ENCODE data around the gene TIGD6.
A peak's percentile ranks its signal among the peaks of the same experiment; 100 is the strongest.

Gene TIGD6

DNA sequence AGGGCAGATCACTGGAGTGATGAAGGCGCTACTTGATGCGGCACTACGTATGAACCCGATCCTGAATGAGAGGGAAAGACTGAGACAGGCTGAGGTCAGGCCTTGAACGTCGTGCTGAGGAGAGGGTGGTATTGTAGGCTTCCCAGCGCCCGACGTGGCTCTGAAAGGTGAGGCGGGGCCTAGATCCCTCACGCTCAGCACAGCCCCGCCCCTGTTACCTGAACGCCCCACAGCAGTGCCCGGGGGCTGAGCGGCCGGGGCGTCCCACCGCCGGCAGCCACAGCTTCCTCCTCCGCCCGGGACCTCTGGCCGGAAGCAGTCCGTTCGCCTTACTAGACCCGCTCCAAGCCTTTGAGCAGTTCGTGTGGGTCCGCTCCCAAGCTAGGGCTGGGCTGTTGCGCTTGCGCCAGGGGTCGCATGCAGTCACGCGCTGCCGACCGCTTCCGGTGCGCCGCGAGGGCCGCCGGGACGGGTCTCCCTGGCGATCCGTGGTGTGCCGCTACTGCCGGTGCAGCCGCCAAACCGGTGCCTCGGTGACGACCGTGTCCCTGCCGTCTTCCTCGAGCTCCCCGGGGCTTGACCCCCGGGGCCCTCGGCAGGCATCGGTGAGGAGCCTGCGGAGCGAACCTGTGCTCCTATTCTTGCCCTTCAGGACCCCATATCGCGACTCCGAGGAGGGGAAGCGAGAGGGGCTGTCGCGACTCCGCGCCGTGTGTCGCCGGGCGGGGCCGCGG is at the start of gene TIGD6, which contains the start of gene HMGXB3:
Gene TIGD6 (minus strand): TSS at position 399 of the 734 bp plus-strand sequence. CDS start 4,306 bp downstream, outside the sequence.
Gene HMGXB3 (plus strand): TSS at position 484 of the 734 bp plus-strand sequence. CDS start 4,114 bp downstream, outside the sequence.
- Histone ChIP-seq H3K9me2 (replicated peaks; ENCODE audit: control insufficient read depth, low read length) (no peaks in the 10 kb centered on the region), H3K4me1 (ENCODE audit: control insufficient read depth, low read length) (peaks cover 21% of the 10 kb centered on the region), H3K9me3 (ENCODE audit: control insufficient read depth, insufficient read depth, low read length) (no peaks in the 10 kb centered on the region), H3K4me3 (ENCODE audit: low read length) (peak within 1 kb of the TSS; percentile 88), H3F3A (ENCODE audit: control insufficient read depth, insufficient read depth) (peaks cover 13% of the 10 kb centered on the region), H3K27me3 (ENCODE audit: control insufficient read depth, low read length) (no peaks in the 10 kb centered on the region), H3K79me2 (ENCODE audit: control insufficient read depth, low read length) (peaks cover 54% of the 10 kb centered on the region), H3K36me3 (ENCODE audit: control insufficient read depth, low read length) (peaks cover 35% of the 10 kb centered on the region), H4K20me1 (ENCODE audit: control insufficient read depth, insufficient read depth, low read depth, low read length) (peaks cover 7% of the 10 kb centered on the region; the same call in 1 of the 2 replicates), H3K27ac (ENCODE audit: low read depth, low read length) (peak within 1 kb of the TSS; percentile 61), H3K4me2 (ENCODE audit: low read length) (peak within 1 kb of the TSS; percentile 96)
- no peak for TF ChIP-seq EZH2phosphoT487 (IDR thresholded peaks at IDR 0.05; ENCODE audit: borderline replicate concordance, low read length)
- TF ChIP-seq, protein P1, sequence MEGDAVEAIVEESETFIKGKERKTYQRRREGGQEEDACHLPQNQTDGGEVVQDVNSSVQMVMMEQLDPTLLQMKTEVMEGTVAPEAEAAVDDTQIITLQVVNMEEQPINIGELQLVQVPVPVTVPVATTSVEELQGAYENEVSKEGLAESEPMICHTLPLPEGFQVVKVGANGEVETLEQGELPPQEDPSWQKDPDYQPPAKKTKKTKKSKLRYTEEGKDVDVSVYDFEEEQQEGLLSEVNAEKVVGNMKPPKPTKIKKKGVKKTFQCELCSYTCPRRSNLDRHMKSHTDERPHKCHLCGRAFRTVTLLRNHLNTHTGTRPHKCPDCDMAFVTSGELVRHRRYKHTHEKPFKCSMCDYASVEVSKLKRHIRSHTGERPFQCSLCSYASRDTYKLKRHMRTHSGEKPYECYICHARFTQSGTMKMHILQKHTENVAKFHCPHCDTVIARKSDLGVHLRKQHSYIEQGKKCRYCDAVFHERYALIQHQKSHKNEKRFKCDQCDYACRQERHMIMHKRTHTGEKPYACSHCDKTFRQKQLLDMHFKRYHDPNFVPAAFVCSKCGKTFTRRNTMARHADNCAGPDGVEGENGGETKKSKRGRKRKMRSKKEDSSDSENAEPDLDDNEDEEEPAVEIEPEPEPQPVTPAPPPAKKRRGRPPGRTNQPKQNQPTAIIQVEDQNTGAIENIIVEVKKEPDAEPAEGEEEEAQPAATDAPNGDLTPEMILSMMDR (IDR thresholded peaks at IDR 0.05; ENCODE audit: low read depth, low read length, poor library complexity, severe bottlenecking): no peak

DNA sequence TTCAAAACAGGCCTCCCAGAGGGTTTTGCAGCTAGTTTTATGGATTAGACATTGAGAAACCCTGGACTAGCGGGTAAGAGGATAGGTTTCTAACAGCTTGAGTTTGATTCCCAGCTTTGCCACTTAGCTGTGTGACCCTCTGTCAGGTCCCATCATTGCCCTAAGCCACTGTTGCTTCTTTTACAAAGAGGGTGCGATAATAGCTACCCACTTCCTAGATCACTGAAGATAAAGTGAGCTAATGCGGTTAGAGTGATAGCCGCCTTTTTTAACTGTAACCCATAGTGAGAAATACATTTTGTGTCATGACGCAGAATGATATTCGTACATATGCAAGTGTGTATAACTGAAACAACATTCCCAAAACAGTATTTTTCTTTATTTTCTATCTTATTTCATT is 45.6 kb upstream of the TIGD6 start:
- peaks cover 91% of the 10 kb centered on the region for H3K36me3 ChIP-seq (ENCODE audit: control insufficient read depth, low read length)
- H3F3A ChIP-seq (ENCODE audit: control insufficient read depth, insufficient read depth): no peaks in the 10 kb centered on the region
- no peak overlapping the region for H3K27ac ChIP-seq (ENCODE audit: low read depth, low read length)
- peaks cover 3% of the 10 kb centered on the region; the same call in 1 of the 2 replicates for H4K20me1 ChIP-seq (ENCODE audit: control insufficient read depth, insufficient read depth, low read depth, low read length)
- H3K9me3 ChIP-seq (ENCODE audit: control insufficient read depth, insufficient read depth, low read length): no peaks in the 10 kb centered on the region
- no peaks in the 10 kb centered on the region for H3K27me3 ChIP-seq (ENCODE audit: control insufficient read depth, low read length)
- no peaks in the 10 kb centered on the region for H3K79me2 ChIP-seq (ENCODE audit: control insufficient read depth, low read length)
- no peak for TF ChIP-seq EZH2phosphoT487 (IDR thresholded peaks at IDR 0.05; ENCODE audit: borderline replicate concordance, low read length)
- TF ChIP-seq, protein P1 (IDR thresholded peaks at IDR 0.05; ENCODE audit: low read depth, low read length, poor library complexity, severe bottlenecking): no peak
- no peak overlapping the region for H3K4me3 ChIP-seq (ENCODE audit: low read length)
- H3K4me1 ChIP-seq (ENCODE audit: control insufficient read depth, low read length): no peaks in the 10 kb centered on the region
- H3K9me2 ChIP-seq (replicated peaks; ENCODE audit: control insufficient read depth, low read length): no peaks in the 10 kb centered on the region
- H3K4me2 ChIP-seq (ENCODE audit: low read length): no peak overlapping the region

DNA sequence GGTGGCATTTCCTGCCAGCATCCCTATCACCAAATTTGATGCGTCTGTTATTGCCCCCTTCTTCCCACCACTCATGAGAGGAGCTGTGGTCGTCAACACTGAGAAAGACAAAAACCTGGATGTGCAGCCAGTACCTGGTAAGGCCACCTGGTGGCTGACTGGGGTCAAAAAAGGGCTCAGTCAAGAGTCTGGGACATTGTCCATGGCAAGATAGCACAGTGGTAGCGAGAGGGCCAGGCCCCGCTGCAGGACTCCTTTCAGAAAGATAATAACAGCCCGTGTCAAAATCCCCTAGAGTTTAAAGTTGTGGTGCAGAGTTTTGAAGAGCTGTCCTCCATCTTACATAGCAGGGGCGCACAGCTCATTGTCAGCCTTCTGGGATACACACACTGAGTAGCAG is 45.1 kb upstream of the TIGD6 start:
- no peaks in the 10 kb centered on the region for H3K9me3 ChIP-seq (ENCODE audit: control insufficient read depth, insufficient read depth, low read length)
- no peak overlapping the region for H3K27ac ChIP-seq (ENCODE audit: low read depth, low read length)
- H3K79me2 ChIP-seq (ENCODE audit: control insufficient read depth, low read length): no peaks in the 10 kb centered on the region
- TF ChIP-seq, protein P1 (IDR thresholded peaks at IDR 0.05; ENCODE audit: low read depth, low read length, poor library complexity, severe bottlenecking): no peak
- no peak for TF ChIP-seq EZH2phosphoT487 (IDR thresholded peaks at IDR 0.05; ENCODE audit: borderline replicate concordance, low read length)
- peaks cover 3% of the 10 kb centered on the region; the same call in 1 of the 2 replicates for H4K20me1 ChIP-seq (ENCODE audit: control insufficient read depth, insufficient read depth, low read depth, low read length)
- H3K4me3 ChIP-seq (ENCODE audit: low read length): no peak overlapping the region
- no peaks in the 10 kb centered on the region for H3F3A ChIP-seq (ENCODE audit: control insufficient read depth, insufficient read depth)
- no peaks in the 10 kb centered on the region for H3K27me3 ChIP-seq (ENCODE audit: control insufficient read depth, low read length)
- H3K4me2 ChIP-seq (ENCODE audit: low read length): no peak overlapping the region
- no peaks in the 10 kb centered on the region for H3K4me1 ChIP-seq (ENCODE audit: control insufficient read depth, low read length)
- H3K36me3 ChIP-seq (ENCODE audit: control insufficient read depth, low read length): peaks cover 91% of the 10 kb centered on the region
- H3K9me2 ChIP-seq (replicated peaks; ENCODE audit: control insufficient read depth, low read length): no peaks in the 10 kb centered on the region

Measured in DOHH2 (cell line).